Measurements from ENCODE around the gene SDHAF3.

DNA sequence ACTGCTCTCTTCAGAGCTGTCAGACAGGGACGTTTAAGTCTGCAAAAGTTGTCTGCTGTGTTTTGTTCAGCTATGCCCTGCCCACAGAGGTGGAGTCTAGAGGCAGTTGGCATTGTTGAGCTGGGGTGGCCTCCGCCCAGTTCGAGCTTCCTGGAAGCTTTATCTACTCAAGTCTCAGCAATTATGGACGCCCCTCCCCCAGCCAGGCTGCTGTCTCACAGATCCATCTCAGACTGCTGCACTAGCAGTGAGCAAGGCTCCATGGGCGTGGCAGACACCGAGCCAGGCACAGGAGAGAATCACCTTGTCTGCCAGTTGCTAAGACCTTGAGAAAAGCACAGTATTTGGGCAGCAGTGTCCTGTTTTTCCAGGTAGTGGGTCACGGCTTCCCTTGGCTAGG lies 98.1 kb downstream of the SDHAF3 start:
- TF ChIP-seq CTCF (IDR thresholded peaks at IDR 0.05 in 8 of 11, conservative IDR thresholded peaks at IDR 0.05 in 3 of 11) (no peak), POLR2A (IDR thresholded peaks at IDR 0.05) (no peak), POLR2AphosphoS5 (IDR thresholded peaks at IDR 0.05) (no peak)
